ENCODE data around the gene SYT1.

GRCh38 chr12:78886719-78887407 lies 22.3 kb downstream of the SYT1 start:
- TF ChIP-seq EZH2 (IDR thresholded peaks at IDR 0.05) = no peak
- no peak for TF ChIP-seq CTCF (IDR thresholded peaks at IDR 0.05 in 2 of 3, conservative IDR thresholded peaks at IDR 0.05 in 1 of 3; ENCODE audit: borderline replicate concordance in 1 of 3, insufficient read depth in 1 of 3, low read depth in 2 of 3, low read length in 2 of 3)
- TF ChIP-seq MAX (IDR thresholded peaks at IDR 0.05) = peak; percentile 58
- TF ChIP-seq ZNF274 (IDR thresholded peaks at IDR 0.05; ENCODE audit: low read depth, low read length) = no peak
- TF ChIP-seq SRF (IDR thresholded peaks at IDR 0.05; ENCODE audit: low read depth) = no peak
- TF ChIP-seq JUND (IDR thresholded peaks at IDR 0.05) = peak; percentile 85
- no peak for TF ChIP-seq EZH2phosphoT487 (IDR thresholded peaks at IDR 0.05; ENCODE audit: borderline replicate concordance)
- peak; percentile 77 for TF ChIP-seq POLR2AphosphoS5 (IDR thresholded peaks at IDR 0.05; ENCODE audit: low read depth, low read length)
- TF ChIP-seq ELF1 (IDR thresholded peaks at IDR 0.05; ENCODE audit: borderline replicate concordance, low read depth) = no peak
- no peak for TF ChIP-seq ZBTB33 (IDR thresholded peaks at IDR 0.05; ENCODE audit: extremely low read depth, insufficient replicate concordance, low read length)
- no peak for TF ChIP-seq POLR2A (IDR thresholded peaks at IDR 0.05; ENCODE audit: borderline replicate concordance, extremely low read depth, insufficient read depth, insufficient read length)
- TF ChIP-seq REST (IDR thresholded peaks at IDR 0.05; ENCODE audit: low read depth) = no peak
- TF ChIP-seq YY1 (IDR thresholded peaks at IDR 0.05; ENCODE audit: extremely low read depth, insufficient replicate concordance, low read depth, low read length) = peak; percentile 30

Data from HCT116 (cell line).